DOHH2 (cell line): Measurements from ENCODE around the gene CSN3.

Experiments
- H3F3A ChIP-seq: fragments of 200-600 bp; sonication (generic), shearing (Covaris generic); 2 replicates; pipeline ENCODE4 v1.6.0; 2016; ENCODE audit warnings: antibody characterized with exemption, mild to moderate bottlenecking; ENCODE audit not compliant: control insufficient read depth, insufficient read depth
- H3K27ac ChIP-seq: fragments of 200-600 bp; sonication (generic); 2 replicates; pipeline ENCODE4 v1.5.1; 2014; ENCODE audit warnings: low read depth, mild to moderate bottlenecking, low read length, moderate library complexity
- H3K27me3 ChIP-seq: fragments of 200-600 bp; sonication (generic); 2 replicates; pipeline ENCODE4 v1.6.1; 2014; ENCODE audit warnings: mild to moderate bottlenecking, low read length, mixed read lengths; ENCODE audit not compliant: control insufficient read depth
- H3K36me3 ChIP-seq: fragments of 200-600 bp; sonication (generic); 2 replicates; pipeline ENCODE4 v1.6.1; 2014; ENCODE audit warnings: mild to moderate bottlenecking, low read length, moderate library complexity, mixed read lengths; ENCODE audit not compliant: control insufficient read depth
- H3K4me1 ChIP-seq: fragments of 200-600 bp; sonication (generic); 2 replicates; pipeline ENCODE4 v1.6.1; 2014; ENCODE audit warnings: mild to moderate bottlenecking, low read length, mixed read lengths; ENCODE audit not compliant: control insufficient read depth
- H3K4me2 ChIP-seq: fragments of 200-600 bp; sonication (generic); 2 replicates; pipeline ENCODE4 v1.6.0; 2014; ENCODE audit warnings: mild to moderate bottlenecking, low read length, moderate library complexity
- H3K4me3 ChIP-seq: fragments of 200-600 bp; sonication (generic); 2 replicates; pipeline ENCODE4 v1.5.1; 2014; ENCODE audit warnings: mild to moderate bottlenecking, low read length, mixed read lengths
- H3K79me2 ChIP-seq: fragments of 200-600 bp; sonication (generic); 2 replicates; pipeline ENCODE4 v1.6.1; 2014; ENCODE audit warnings: mild to moderate bottlenecking, low read length, mixed read lengths; ENCODE audit not compliant: control insufficient read depth
- H3K9me2 ChIP-seq: fragments of 200-600 bp; sonication (generic); replicated peaks from 2 replicates; pipeline ENCODE4 v1.6.1; 2014; ENCODE audit warnings: mild to moderate bottlenecking, low read length, mixed read lengths; ENCODE audit not compliant: control insufficient read depth
- H3K9me3 ChIP-seq: fragments of 200-600 bp; sonication (generic); 2 replicates; pipeline ENCODE4 v1.6.1; 2014; ENCODE audit warnings: antibody characterized with exemption, low read length, mixed read lengths; ENCODE audit not compliant: control insufficient read depth, insufficient read depth
- H4K20me1 ChIP-seq: fragments of 200-600 bp; sonication (generic); 2 replicates; pipeline ENCODE4 v1.6.0; 2014; ENCODE audit warnings: low read depth, mild to moderate bottlenecking, antibody characterized with exemption, low read length, moderate library complexity; ENCODE audit not compliant: control insufficient read depth, insufficient read depth
- EZH2phosphoT487 ChIP-seq: fragments of 200-600 bp; sonication (generic); IDR thresholded peaks from 2 replicates; pipeline ENCODE4 v1.6.1; 2017; ENCODE audit warnings: borderline replicate concordance, mild to moderate bottlenecking, antibody characterized with exemption, low read length, moderate library complexity, mixed read lengths
- TF ChIP-seq, protein P1 (sequence below): fragments of 200-600 bp; sonication (generic); IDR thresholded peaks from one replicate; pipeline ENCODE4 v1.5.1; 2014; ENCODE audit warnings: antibody characterized with exemption, mild to moderate bottlenecking, low read depth, low read length; ENCODE audit not compliant: poor library complexity, severe bottlenecking

The CSN3 gene

DNA sequence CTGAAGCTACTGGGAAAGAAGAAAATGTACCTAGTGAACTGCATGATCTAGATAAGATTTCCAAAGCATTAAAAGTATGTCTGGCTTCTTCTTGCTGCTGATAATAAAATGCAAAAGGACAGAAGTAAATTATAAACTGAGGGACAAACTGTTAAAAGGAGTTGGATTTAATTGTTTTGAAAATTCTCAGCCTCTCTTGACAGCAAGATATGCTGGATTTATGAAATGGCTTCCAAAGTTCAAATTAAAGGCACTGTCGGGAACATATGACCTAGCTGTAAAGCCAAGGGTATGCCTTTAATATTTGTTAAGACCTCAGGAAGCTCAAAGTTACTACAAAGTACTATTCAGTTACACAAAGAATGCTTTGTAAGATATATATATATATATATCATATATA lies 46.3 kb downstream of the CSN3 start:
- H3K4me2 ChIP-seq: no peak overlapping the region
- no peaks in the 10 kb centered on the region for H3K79me2 ChIP-seq
- no peaks in the 10 kb centered on the region for H4K20me1 ChIP-seq
- 0 out of 2 replicates have a peak, but pooled peaks cover 2% of the 10 kb centered on the region for H3K9me3 ChIP-seq
- no peaks in the 10 kb centered on the region for H3K36me3 ChIP-seq
- no peaks in the 10 kb centered on the region for H3K27me3 ChIP-seq
- no peaks in the 10 kb centered on the region for H3K4me1 ChIP-seq
- no peak for TF ChIP-seq EZH2phosphoT487
- TF ChIP-seq, protein P1, sequence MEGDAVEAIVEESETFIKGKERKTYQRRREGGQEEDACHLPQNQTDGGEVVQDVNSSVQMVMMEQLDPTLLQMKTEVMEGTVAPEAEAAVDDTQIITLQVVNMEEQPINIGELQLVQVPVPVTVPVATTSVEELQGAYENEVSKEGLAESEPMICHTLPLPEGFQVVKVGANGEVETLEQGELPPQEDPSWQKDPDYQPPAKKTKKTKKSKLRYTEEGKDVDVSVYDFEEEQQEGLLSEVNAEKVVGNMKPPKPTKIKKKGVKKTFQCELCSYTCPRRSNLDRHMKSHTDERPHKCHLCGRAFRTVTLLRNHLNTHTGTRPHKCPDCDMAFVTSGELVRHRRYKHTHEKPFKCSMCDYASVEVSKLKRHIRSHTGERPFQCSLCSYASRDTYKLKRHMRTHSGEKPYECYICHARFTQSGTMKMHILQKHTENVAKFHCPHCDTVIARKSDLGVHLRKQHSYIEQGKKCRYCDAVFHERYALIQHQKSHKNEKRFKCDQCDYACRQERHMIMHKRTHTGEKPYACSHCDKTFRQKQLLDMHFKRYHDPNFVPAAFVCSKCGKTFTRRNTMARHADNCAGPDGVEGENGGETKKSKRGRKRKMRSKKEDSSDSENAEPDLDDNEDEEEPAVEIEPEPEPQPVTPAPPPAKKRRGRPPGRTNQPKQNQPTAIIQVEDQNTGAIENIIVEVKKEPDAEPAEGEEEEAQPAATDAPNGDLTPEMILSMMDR: no peak
- no peak overlapping the region for H3K4me3 ChIP-seq
- H3K9me2 ChIP-seq: no peaks in the 10 kb centered on the region
- H3F3A ChIP-seq: no peaks in the 10 kb centered on the region
- H3K27ac ChIP-seq: no peak overlapping the region

GRCh38 chr4:70291341-70291740 lies 48.9 kb downstream of the CSN3 start:
- Histone ChIP-seq H3K4me2 (no peak overlapping the region), H3K79me2 (no peaks in the 10 kb centered on the region), H3K9me3 (no peaks in the 10 kb centered on the region), H3K27ac (no peak overlapping the region), H3K4me1 (no peaks in the 10 kb centered on the region), H3K36me3 (no peaks in the 10 kb centered on the region), H3K27me3 (no peaks in the 10 kb centered on the region), H3K9me2 (no peaks in the 10 kb centered on the region), H4K20me1 (no peaks in the 10 kb centered on the region), H3K4me3 (no peak overlapping the region), H3F3A (no peaks in the 10 kb centered on the region)
- TF ChIP-seq, protein P1: no peak
- no peak for TF ChIP-seq EZH2phosphoT487

DNA sequence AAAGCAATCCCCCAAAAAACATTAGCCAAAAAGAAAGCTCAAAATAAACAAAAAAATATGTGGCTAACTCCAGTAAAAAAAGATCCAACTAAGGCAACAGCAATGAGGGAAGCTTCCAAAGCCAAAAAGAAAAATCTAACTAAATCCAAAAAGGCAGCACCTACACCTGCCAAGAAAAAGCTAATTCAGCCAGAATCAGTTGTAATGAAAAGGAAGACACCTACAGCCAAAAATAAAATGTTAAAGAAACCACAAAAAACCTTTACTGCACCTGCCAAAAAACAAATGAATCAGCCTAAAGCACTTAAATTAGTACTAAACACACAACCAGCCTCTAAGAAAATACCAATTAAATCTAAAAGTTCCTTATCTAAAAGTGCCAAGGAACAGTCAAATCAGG lies 55.2 kb downstream of the CSN3 start:
- H3F3A ChIP-seq: no peaks in the 10 kb centered on the region

More for the DNA sequence above, 55.2 kb downstream of the CSN3 start:
- peak overlapping the region; percentile 37 for H3K4me2 ChIP-seq
- H3K9me2 ChIP-seq: no peaks in the 10 kb centered on the region
- no peak for TF ChIP-seq EZH2phosphoT487
- TF ChIP-seq, protein P1: no peak
- no peaks in the 10 kb centered on the region for H3K36me3 ChIP-seq
- H3K9me3 ChIP-seq: no peaks in the 10 kb centered on the region
- H3K27ac ChIP-seq: no peak overlapping the region
- no peaks in the 10 kb centered on the region for H4K20me1 ChIP-seq
- H3K4me1 ChIP-seq: peaks cover 24% of the 10 kb centered on the region
- no peaks in the 10 kb centered on the region for H3K27me3 ChIP-seq
- 0 out of 2 replicates have a peak overlapping the region, but pooled peaks have one; percentile 7 for H3K4me3 ChIP-seq
- no peaks in the 10 kb centered on the region for H3K79me2 ChIP-seq
